Large intestine (tissue), 3 donors: ENCODE measurements around the gene SBNO2. TPM values are rescaled to one million over a fixed set of nuclear protein-coding genes. Genes with fewer than 3 reads are reported as not detected.

ENCODE experiments used
- DNase-seq, 2 donors: peaks; one replicate each; pipeline versions ENCODE4 v3.0.0 to v3.0.0-alpha.2; 2013
- H3K27ac ChIP-seq: one replicate; pipeline ENCODE4 v1.5.1; 2013; ENCODE audit warnings: low read length
- H3K27me3 ChIP-seq: 2 replicates; pipeline ENCODE4 v1.6.1; 2013; ENCODE audit warnings: low read length; ENCODE audit not compliant: control insufficient read depth, insufficient read depth
- H3K36me3 ChIP-seq: 2 replicates; pipeline ENCODE4 v1.6.1; 2013; ENCODE audit warnings: low read length; ENCODE audit not compliant: control insufficient read depth, insufficient read depth
- H3K4me1 ChIP-seq: one replicate; pipeline ENCODE4 v1.6.1; 2013; ENCODE audit warnings: low read length; ENCODE audit not compliant: control insufficient read depth, insufficient read depth
- H3K4me3 ChIP-seq: one replicate; pipeline ENCODE4 v1.5.1; 2013; ENCODE audit warnings: low read length
- H3K9me3 ChIP-seq: one replicate; pipeline ENCODE4 v1.6.1; 2013; ENCODE audit warnings: mild to moderate bottlenecking, low read depth, low read length, moderate library complexity; ENCODE audit not compliant: control insufficient read depth
- WGBS: methylation state at CpG from one replicate; pipeline ENCODE4 v1.1.5; 2013; ENCODE audit warnings: low lambda C conversion rate; ENCODE audit not compliant: insufficient coverage; 5-methylcytosine and 5-hydroxymethylcytosine counted together
- polyA plus RNA-seq: library from polyadenylated mRNA; unstranded; fragments of 120-200 nt; gene quantifications from one replicate; pipeline ENCODE4 v1.2.1, GENCODE V29; 2013

The SBNO2 gene
- polyA plus RNA-seq, 1 donor = 25.1 TPM

- H3K4me3 ChIP-seq = no peak overlapping the region
- H3K27me3 ChIP-seq = no peaks in the 10 kb centered on the region
- H3K9me3 ChIP-seq = peaks cover 13% of the 10 kb centered on the region
- peaks cover 11% of the 10 kb centered on the region for H3K4me1 ChIP-seq
- no peak for DNase-seq
- peaks cover 63% of the 10 kb centered on the region for H3K36me3 ChIP-seq
- no peak overlapping the region for H3K27ac ChIP-seq
- no CpG with 5 or more reads among the region's 22 CpGs for whole genome bisulfite sequencing
These were observed 84.2 kb downstream of the SBNO2 start for GRCh38 chr19:1089891-1090290.

GRCh38 chr19:1089126-1089771 lies 84.8 kb downstream of the SBNO2 start:
- H3K36me3 ChIP-seq = peaks cover 63% of the 10 kb centered on the region
- no peaks in the 10 kb centered on the region for H3K27me3 ChIP-seq
- no peak overlapping the region for H3K27ac ChIP-seq
- peaks cover 13% of the 10 kb centered on the region for H3K4me1 ChIP-seq
- no peak overlapping the region for H3K4me3 ChIP-seq
- DNase-seq = no peak
- peaks cover 13% of the 10 kb centered on the region for H3K9me3 ChIP-seq
- no CpG with 5 or more reads among the region's 32 CpGs for WGBS

- Histone ChIP-seq H3K27ac (no peak overlapping the region), H3K4me3 (no peak overlapping the region), H3K4me1 (peaks cover 13% of the 10 kb centered on the region), H3K36me3 (peaks cover 59% of the 10 kb centered on the region), H3K27me3 (no peaks in the 10 kb centered on the region), H3K9me3 (peaks cover 13% of the 10 kb centered on the region)
- DNase-seq = no peak
- no CpG with 5 or more reads among the region's 27 CpGs for WGBS
These were observed 85.6 kb downstream of the SBNO2 start for GRCh38 chr19:1088416-1089010.

- DNase-seq = no peak
- Histone ChIP-seq H3K4me1 (peaks cover 15% of the 10 kb centered on the region), H3K27ac (no peak overlapping the region), H3K27me3 (no peaks in the 10 kb centered on the region), H3K9me3 (peaks cover 13% of the 10 kb centered on the region), H3K4me3 (no peak overlapping the region), H3K36me3 (peaks cover 53% of the 10 kb centered on the region)
- WGBS = 50% methylated on average over 2 of the region's 27 CpGs
These were observed 86.2 kb downstream of the SBNO2 start for GRCh38 chr19:1087813-1088415.

GRCh38 chr19:1086613-1087012 lies 87.5 kb downstream of the SBNO2 start:
- peaks cover 19% of the 10 kb centered on the region for H3K4me1 ChIP-seq
- peaks cover 46% of the 10 kb centered on the region for H3K36me3 ChIP-seq
- no peak overlapping the region for H3K4me3 ChIP-seq
- H3K27ac ChIP-seq = no peak overlapping the region
- no peaks in the 10 kb centered on the region for H3K27me3 ChIP-seq
- no peak for DNase-seq
- peaks cover 14% of the 10 kb centered on the region for H3K9me3 ChIP-seq
- WGBS = no CpG with 5 or more reads among the region's 21 CpGs

GRCh38 chr19:1085676-1086442 lies 88.2 kb downstream of the SBNO2 start:
- no CpG with 5 or more reads among the region's 38 CpGs for WGBS

GRCh38 chr19:1085053-1085658 lies 88.9 kb downstream of the SBNO2 start:
- H3K27me3 ChIP-seq = peaks cover 5% of the 10 kb centered on the region
- H3K4me1 ChIP-seq = peaks cover 21% of the 10 kb centered on the region
- H3K36me3 ChIP-seq = peaks cover 36% of the 10 kb centered on the region
- whole genome bisulfite sequencing = 74% methylated on average over 3 of the region's 8 CpGs
- no peak for DNase-seq
- no peak overlapping the region for H3K4me3 ChIP-seq
- H3K27ac ChIP-seq = no peak overlapping the region
- peaks cover 25% of the 10 kb centered on the region for H3K9me3 ChIP-seq

More at GRCh38 chr19:1085676-1086442, 88.2 kb downstream of the SBNO2 start:
- no peak for DNase-seq
- Histone ChIP-seq H3K27me3 (peaks cover 5% of the 10 kb centered on the region), H3K4me3 (no peak overlapping the region), H3K27ac (no peak overlapping the region), H3K36me3 (peaks cover 39% of the 10 kb centered on the region), H3K9me3 (peaks cover 22% of the 10 kb centered on the region), H3K4me1 (peaks cover 21% of the 10 kb centered on the region)

GRCh38 chr19:1084024-1084868 lies 89.8 kb downstream of the SBNO2 start:
- no peak for DNase-seq
- Histone ChIP-seq H3K27me3 (peaks cover 5% of the 10 kb centered on the region), H3K4me1 (peaks cover 21% of the 10 kb centered on the region), H3K9me3 (peaks cover 34% of the 10 kb centered on the region), H3K4me3 (no peak overlapping the region), H3K27ac (no peak overlapping the region), H3K36me3 (peaks cover 29% of the 10 kb centered on the region)
- WGBS = no CpG with 5 or more reads among the region's 43 CpGs

GRCh38 chr19:1082928-1083816 lies 90.9 kb downstream of the SBNO2 start:
- H3K4me1 ChIP-seq = peaks cover 21% of the 10 kb centered on the region
- peak overlapping the region; percentile 69 for H3K27ac ChIP-seq
- WGBS = 100% methylated on average over 1 of the region's 59 CpGs
- peaks cover 19% of the 10 kb centered on the region for H3K36me3 ChIP-seq
- peaks cover 5% of the 10 kb centered on the region for H3K27me3 ChIP-seq
- peaks cover 30% of the 10 kb centered on the region for H3K9me3 ChIP-seq
- H3K4me3 ChIP-seq = peak overlapping the region; percentile 50
- DNase-seq = no peak
